Lower leg skin (tissue), 4 donors: ENCODE measurements around the gene KMT2D. TPM values are rescaled to one million over a fixed set of nuclear protein-coding genes. Genes with fewer than 3 reads are reported as not detected.

ENCODE experiments used
- DNase-seq, 2 donors: peaks; one replicate each; pipeline ENCODE4 v3.0.0-alpha.2; 2019; ENCODE audit warnings: low spot score in 2 of 2
- H3K4me3 ChIP-seq: fragments of 200-600 bp; sonication (generic); 2 replicates; pipeline ENCODE4 v1.5.1; 2017; ENCODE audit warnings: mild to moderate bottlenecking, low read depth; ENCODE audit not compliant: poor library complexity, severe bottlenecking
- POLR2A ChIP-seq, 2 donors: fragments of 450-650 bp; IDR thresholded peaks; one replicate each; pipeline ENCODE4 v1.6.1; 2016 to 2017; ENCODE audit warnings: antibody characterized with exemption in 2 of 2, mild to moderate bottlenecking in 1 of 2, moderate library complexity in 1 of 2
- WGBS, 2 donors: methylation state at CpG; one replicate each; pipeline ENCODE4 v1.1.5; 2018; 5-methylcytosine and 5-hydroxymethylcytosine counted together
- intact Hi-C: fragments of 100-400 bp; cut with DNase I; formaldehyde crosslinking; loops from one replicate; pipeline ENCODE4 v1.15.0; 2023; ENCODE audit warnings: low total_unique reads
- total RNA-seq, 4 donors: library from RNA; depleted of rRNA; stranded (reverse); fragments of >200 nt; gene quantifications; one replicate each; pipeline ENCODE4 v1.1.0, GENCODE V29; 2016
- TF ChIP-seq, protein P1 (sequence below), 3 donors: fragments of 450-650 bp; IDR thresholded peaks; one replicate each; pipeline ENCODE4 v1.5.1; 2016; ENCODE audit warnings: antibody characterized with exemption in 3 of 3, mild to moderate bottlenecking in 3 of 3, moderate library complexity in 2 of 3

Gene KMT2D
- total RNA-seq, 4 donors from 2014 or later, result 43.2 to 169 (median 79.6) TPM

- no peak overlapping the region for H3K4me3 ChIP-seq
- 85 to 89% methylated on average over 3 of the region's 3 CpGs for WGBS, 2 donors
- intact Hi-C loops, result no loop called here
- DNase-seq, result no peak
- no peak for TF ChIP-seq POLR2A (IDR thresholded peaks at IDR 0.05)
- TF ChIP-seq, protein P1, sequence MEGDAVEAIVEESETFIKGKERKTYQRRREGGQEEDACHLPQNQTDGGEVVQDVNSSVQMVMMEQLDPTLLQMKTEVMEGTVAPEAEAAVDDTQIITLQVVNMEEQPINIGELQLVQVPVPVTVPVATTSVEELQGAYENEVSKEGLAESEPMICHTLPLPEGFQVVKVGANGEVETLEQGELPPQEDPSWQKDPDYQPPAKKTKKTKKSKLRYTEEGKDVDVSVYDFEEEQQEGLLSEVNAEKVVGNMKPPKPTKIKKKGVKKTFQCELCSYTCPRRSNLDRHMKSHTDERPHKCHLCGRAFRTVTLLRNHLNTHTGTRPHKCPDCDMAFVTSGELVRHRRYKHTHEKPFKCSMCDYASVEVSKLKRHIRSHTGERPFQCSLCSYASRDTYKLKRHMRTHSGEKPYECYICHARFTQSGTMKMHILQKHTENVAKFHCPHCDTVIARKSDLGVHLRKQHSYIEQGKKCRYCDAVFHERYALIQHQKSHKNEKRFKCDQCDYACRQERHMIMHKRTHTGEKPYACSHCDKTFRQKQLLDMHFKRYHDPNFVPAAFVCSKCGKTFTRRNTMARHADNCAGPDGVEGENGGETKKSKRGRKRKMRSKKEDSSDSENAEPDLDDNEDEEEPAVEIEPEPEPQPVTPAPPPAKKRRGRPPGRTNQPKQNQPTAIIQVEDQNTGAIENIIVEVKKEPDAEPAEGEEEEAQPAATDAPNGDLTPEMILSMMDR (IDR thresholded peaks at IDR 0.05), result no peak
Measured at GRCh38 chr12:49032679-49033447, 27.7 kb downstream of the KMT2D start.

GRCh38 chr12:49032276-49032675 lies 28.3 kb downstream of the KMT2D start:
- intact Hi-C loops, result no loop called here
- no peak for TF ChIP-seq POLR2A (IDR thresholded peaks at IDR 0.05)
- H3K4me3 ChIP-seq, result no peak overlapping the region
- no peak for DNase-seq
- 81 to 87% methylated on average over 3 to 4 of the region's 4 CpGs for WGBS, 2 donors

DNA sequence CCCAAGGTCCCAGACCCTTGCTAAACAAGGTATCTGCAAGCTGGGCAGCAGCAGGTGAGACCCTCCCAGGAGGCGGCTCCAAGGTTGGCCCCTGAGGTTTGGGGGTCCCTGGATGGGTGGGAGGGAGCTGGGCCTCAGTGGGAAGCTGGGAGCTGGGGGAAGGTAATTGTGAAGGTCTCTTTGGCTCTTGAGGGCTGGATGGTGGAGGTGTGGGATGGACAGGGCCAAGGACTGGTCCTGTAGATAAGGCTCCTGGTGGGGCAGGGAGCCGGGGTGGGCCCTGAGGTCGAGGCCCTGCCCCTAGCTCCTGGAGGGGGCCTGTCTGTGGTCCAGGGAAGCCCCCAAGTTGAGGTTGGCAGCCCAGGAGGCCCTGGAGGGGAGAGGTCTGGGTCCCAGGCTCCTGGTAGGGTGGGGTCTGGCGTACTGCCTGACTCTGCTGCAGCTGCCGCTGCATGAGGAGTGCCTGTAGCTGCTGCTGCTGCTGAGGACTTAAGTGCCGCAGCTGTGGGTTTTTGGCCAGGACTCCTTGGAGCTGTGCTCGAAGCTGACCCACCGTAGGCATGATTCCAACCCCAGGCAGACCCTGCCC lies 28.9 kb downstream of the KMT2D start:
- no peak overlapping the region for H3K4me3 ChIP-seq
- intact Hi-C loops, result no loop called here
- no peak for DNase-seq
- WGBS, 2 donors, result 86 to 88% methylated on average over 8 of the region's 8 CpGs
- TF ChIP-seq, protein P1 (IDR thresholded peaks at IDR 0.05), result no peak
- no peak for TF ChIP-seq POLR2A (IDR thresholded peaks at IDR 0.05)

- intact Hi-C loops, result no loop called here
Measured at GRCh38 chr12:49030714-49031572, 29.7 kb downstream of the KMT2D start.

GRCh38 chr12:49030119-49030518 lies 30.5 kb downstream of the KMT2D start:
- TF ChIP-seq, protein P1 (IDR thresholded peaks at IDR 0.05), result no peak
- no peak for TF ChIP-seq POLR2A (IDR thresholded peaks at IDR 0.05)
- WGBS, 2 donors, result 83 to 91% methylated on average over 8 of the region's 8 CpGs
- H3K4me3 ChIP-seq, result no peak overlapping the region
- DNase-seq, result peak in 1 of 2 donors; percentile 72
- intact Hi-C loops, result no loop called here

More at GRCh38 chr12:49030714-49031572, 29.7 kb downstream of the KMT2D start:
- no peak for TF ChIP-seq POLR2A (IDR thresholded peaks at IDR 0.05)
- TF ChIP-seq, protein P1 (IDR thresholded peaks at IDR 0.05), result no peak
- peak in 1 of 2 donors; percentile 83 for DNase-seq
- WGBS, 2 donors, result 91 to 95% methylated on average over 19 of the region's 19 CpGs
- no peak overlapping the region for H3K4me3 ChIP-seq
